GM12878 (cell line): ENCODE data around the gene YBX3. TPM values are rescaled to one million over a fixed set of nuclear protein-coding genes. Genes with fewer than 3 reads are reported as not detected.

Experiments
- ASH2L ChIP-seq: fragments of 300-600, 200-600 bp; sonication (generic); IDR thresholded peaks from 2 replicates; pipeline ENCODE4 v1.6.1; 2017; ENCODE audit warnings: low read depth, mild to moderate bottlenecking, borderline replicate concordance
- CUX1 ChIP-seq: IDR thresholded peaks from 2 replicates; pipeline ENCODE4 v1.6.1; 2012; ENCODE audit warnings: improper control_type of control experiment, low read depth, low read length; ENCODE audit not compliant: insufficient replicate concordance
- EZH2 ChIP-seq: IDR thresholded peaks from 2 replicates; pipeline ENCODE4 v1.6.1; 2012; ENCODE audit warnings: low read depth, mild to moderate bottlenecking, control low read depth, inconsistent platforms, low read length, borderline replicate concordance; ENCODE audit not compliant: control insufficient read depth
- GATAD2B ChIP-seq: fragments of 450-650 bp; conservative IDR thresholded peaks from 2 replicates; pipeline ENCODE4 v1.6.1; 2017; ENCODE audit warnings: low read depth, mild to moderate bottlenecking, moderate library complexity
- HDAC2 ChIP-seq: fragments of 200-600 bp; sonication (generic); IDR thresholded peaks from 2 replicates; pipeline ENCODE4 v1.6.1; 2017
- HDGF ChIP-seq: fragments of 450-650 bp; IDR thresholded peaks from 2 replicates; pipeline ENCODE4 v1.6.1; 2016; ENCODE audit warnings: antibody characterized with exemption
- HSF1 ChIP-seq: fragments of 150-350 bp; IDR thresholded peaks from 2 replicates; pipeline ENCODE4 v1.6.1; 2014; ENCODE audit warnings: mild to moderate bottlenecking, low read depth, low read length
- RAD51 ChIP-seq: fragments of 450-650 bp; IDR thresholded peaks from 2 replicates; pipeline ENCODE4 v1.6.1; 2016; ENCODE audit warnings: moderate library complexity, mild to moderate bottlenecking, inconsistent platforms
- RELB ChIP-seq: fragments of 450-650 bp; IDR thresholded peaks from 2 replicates; pipeline ENCODE4 v1.6.1; 2017; ENCODE audit warnings: low read depth, mild to moderate bottlenecking, moderate library complexity
- YY1 ChIP-seq: IDR thresholded peaks from 2 replicates; pipeline ENCODE4 v1.6.1; 2011; ENCODE audit warnings: low read depth, mild to moderate bottlenecking, low read length
- ZNF217 ChIP-seq: fragments of 450-650 bp; IDR thresholded peaks from 2 replicates; pipeline ENCODE4 v1.6.1; 2017; ENCODE audit warnings: antibody characterized with exemption, mild to moderate bottlenecking
- polyA plus RNA-seq, 11 experiments: library from polyadenylated mRNA; depleted of rRNA in 4 of 11; unstranded in 6 of 11; stranded (reverse) in 5 of 11; fragments of >200 nt; fragmentation: Nextera tagmentation in 4 of 11; fragmentation: Illumina TruSeq in 1 of 11; extraction: Ambion mirVana in 4 of 11; extraction: Trizol in 1 of 11; gene quantifications; 1 replicate in 1 of 11; 2 replicates in 10 of 11; pipeline versions ENCODE4 v1.2.1 to v1.2.3, GENCODE V29; 2011 to 2016; ENCODE audit warnings: inconsistent platforms in 2 of 11, missing spikeins in 2 of 11, low read depth in 1 of 11
- total RNA-seq, 4 experiments: library from RNA; depleted of rRNA in 3 of 4; stranded (reverse); fragments of >200 nt in 3 of 4; fragmentation: Illumina TruSeq in 1 of 4; extraction: Trizol in 1 of 4; gene quantifications; 2 replicates each; pipeline versions ENCODE4 v1.2.1 to v1.2.3, GENCODE V29; 2013 to 2021

Gene YBX3
- total and polyA plus RNA-seq, 10 of the 15 experiments (the other 5 are each of a cell fraction or from before 2014, with no cell fraction given): 25.9 to 221 (median 111) TPM

- TF ChIP-seq EZH2 (no peak), ZNF217 (no peak), RAD51 (no peak), GATAD2B (no peak), ASH2L (no peak), YY1 (no peak), HDGF (no peak), HSF1 (no peak), CUX1 (no peak), RELB (no peak), HDAC2 (no peak)
These were observed 29.9 kb upstream of the YBX3 start (continued) for GRCh38 chr12:10753059-10753458.
